Activated T-helper 17 cell treated with anti-CD3 and anti-CD28 coated beads, Interleukin-2, amount 50 U/mL, for 72 hours (primary cell): ENCODE results near the gene NAXD. TPM values are rescaled to one million over a fixed set of nuclear protein-coding genes. Genes with fewer than 3 reads are reported as not detected.
A peak's percentile ranks its signal among the peaks of the same experiment; 100 is the strongest.
"Not testable (repeated sequence)": the region's sequence is repeated elsewhere in the genome, so short reads cannot be mapped to it uniquely, and the experiment has no call there.

Experiments used
- ATAC-seq: fragments of 150-1000 bp; cut with Tn5 transposase; replicated peaks from 2 replicates; pipeline ENCODE4 v1.10.0; 2021; ENCODE audit warnings: mild to moderate bottlenecking, moderate library complexity
- H3K27ac Mint-ChIP-seq: one replicate; pipeline ENCODE4 v1.8.0; 2022; ENCODE audit warnings: mixed read lengths
- H3K27me3 Mint-ChIP-seq: one replicate; pipeline ENCODE4 v1.8.0; 2022; ENCODE audit warnings: mixed read lengths
- H3K36me3 Mint-ChIP-seq: one replicate; pipeline ENCODE4 v1.8.0; 2022; ENCODE audit warnings: low read depth, mild to moderate bottlenecking, mixed read lengths
- H3K4me1 Mint-ChIP-seq: one replicate; pipeline ENCODE4 v1.8.0; 2022; ENCODE audit warnings: mixed read lengths
- H3K4me3 Mint-ChIP-seq: one replicate; pipeline ENCODE4 v1.8.0; 2022; ENCODE audit warnings: mild to moderate bottlenecking, mixed read lengths
- H3K9me3 Mint-ChIP-seq: one replicate; pipeline ENCODE4 v1.8.0; 2022; ENCODE audit warnings: mixed read lengths
- total RNA-seq, 2 donors: library from RNA; stranded (reverse); gene quantifications; one replicate each; pipeline ENCODE4 v1.2.3, GENCODE V29; 2022

NAXD gene
- total RNA-seq, 2 donors from 2014 or later, result 22.7 to 23.8 TPM

GRCh38 chr13:110628952-110629701, 13.8 kb downstream of the NAXD start:
- Mint-ChIP-seq H3K9me3 (no peaks in the 10 kb centered on the region), H3K27ac (peak overlapping the region; percentile 67), H3K27me3 (no peaks in the 10 kb centered on the region), H3K4me1 (peaks cover 16% of the 10 kb centered on the region), H3K36me3 (peaks cover 78% of the 10 kb centered on the region), H3K4me3 (peak overlapping the region; percentile 9)
- no peak for ATAC-seq

DNA sequence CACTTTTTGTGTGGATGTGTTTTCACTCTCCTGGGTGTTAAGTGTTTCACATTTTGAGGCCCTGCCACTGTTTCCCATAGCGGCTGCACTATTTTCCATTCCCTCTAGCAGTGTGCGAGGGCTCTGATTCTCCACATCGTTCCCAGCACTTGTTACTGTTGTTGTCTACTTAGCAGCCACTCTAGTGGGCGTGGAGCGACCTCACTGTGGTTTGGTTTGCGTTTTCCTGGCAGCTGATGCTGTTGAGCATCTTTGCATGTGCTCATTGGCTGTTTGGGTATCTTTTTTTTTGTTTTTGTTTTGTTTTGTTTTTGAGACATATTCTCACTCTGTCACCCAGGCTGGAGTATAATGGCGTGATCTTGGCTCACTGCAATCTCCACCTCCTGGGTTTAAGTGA, 14.4 kb downstream of the NAXD start:
- H3K27ac Mint-ChIP-seq, result peak overlapping the region; percentile 67
- peaks cover 16% of the 10 kb centered on the region for H3K4me1 Mint-ChIP-seq
- peaks cover 77% of the 10 kb centered on the region for H3K36me3 Mint-ChIP-seq
- peak overlapping the region; percentile 9 for H3K4me3 Mint-ChIP-seq
- H3K9me3 Mint-ChIP-seq, result no peaks in the 10 kb centered on the region
- no peaks in the 10 kb centered on the region for H3K27me3 Mint-ChIP-seq
- ATAC-seq, result peak; percentile 70

DNA sequence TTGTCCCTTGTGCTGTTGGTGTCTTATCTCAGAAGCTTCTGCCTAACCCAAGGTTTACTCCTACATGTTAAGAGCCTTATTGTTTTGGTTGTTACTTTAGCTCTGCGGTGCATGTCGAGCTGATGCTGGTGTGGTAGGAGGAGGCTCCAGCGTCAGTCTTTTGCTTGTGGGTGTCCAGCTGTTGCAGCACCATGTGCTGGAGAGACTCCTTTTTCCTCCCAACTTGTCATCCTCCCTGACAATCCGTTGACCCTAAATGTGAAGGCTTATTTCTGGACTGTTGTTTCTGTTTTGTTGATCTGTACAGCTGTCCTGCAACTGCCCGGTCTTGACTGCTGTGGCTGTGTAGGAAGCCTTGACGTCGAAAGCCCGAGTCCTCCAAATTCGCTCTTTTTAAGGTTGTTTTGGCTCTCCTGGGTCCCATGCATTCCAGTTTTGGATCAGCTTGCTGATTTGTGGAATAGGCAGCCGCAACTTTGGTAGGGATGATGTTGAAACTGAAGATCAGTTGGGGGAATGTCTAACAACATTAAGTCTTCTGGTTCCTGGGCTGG, 15.3 kb downstream of the NAXD start:
- ATAC-seq, result no peak
- peaks cover 13% of the 10 kb centered on the region for H3K4me1 Mint-ChIP-seq
- H3K36me3 Mint-ChIP-seq, result peaks cover 79% of the 10 kb centered on the region
- H3K4me3 Mint-ChIP-seq, result no peak overlapping the region
- peak overlapping the region; percentile 33 for H3K27ac Mint-ChIP-seq
- H3K27me3 Mint-ChIP-seq, result no peaks in the 10 kb centered on the region
- no peaks in the 10 kb centered on the region for H3K9me3 Mint-ChIP-seq

GRCh38 chr13:110632255-110632654, 16.9 kb downstream of the NAXD start:
- not testable (repeated sequence) for H3K4me3 Mint-ChIP-seq, ATAC-seq, H3K9me3 Mint-ChIP-seq, H3K27me3 Mint-ChIP-seq, H3K4me1 Mint-ChIP-seq, H3K27ac Mint-ChIP-seq
- peaks cover 81% of the 10 kb centered on the region for H3K36me3 Mint-ChIP-seq

- Mint-ChIP-seq H3K9me3 (no peaks in the 10 kb centered on the region), H3K27ac (no peak overlapping the region), H3K4me3 (no peak overlapping the region), H3K27me3 (no peaks in the 10 kb centered on the region), H3K4me1 (peaks cover 6% of the 10 kb centered on the region), H3K36me3 (peaks cover 76% of the 10 kb centered on the region)
- no peak for ATAC-seq
Measured at GRCh38 chr13:110633776-110634175, 18.4 kb downstream of the NAXD start.

DNA sequence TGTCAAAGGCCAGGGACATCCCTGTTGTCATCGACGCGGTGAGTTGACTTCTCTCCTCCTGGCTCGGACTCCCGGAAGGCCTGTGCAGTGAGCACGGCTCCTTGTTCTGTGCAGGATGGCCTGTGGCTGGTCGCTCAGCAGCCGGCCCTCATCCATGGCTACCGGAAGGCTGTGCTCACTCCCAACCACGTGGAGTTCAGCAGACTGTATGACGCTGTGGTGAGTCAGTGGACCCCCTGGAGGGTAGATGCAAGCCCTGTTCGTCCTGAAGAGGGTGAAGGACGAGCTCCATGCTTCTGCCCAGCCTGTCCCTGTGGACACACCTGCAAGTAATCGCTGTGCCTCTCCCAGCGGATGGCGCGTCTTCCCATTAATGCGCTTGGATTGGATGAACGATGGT, 19.2 kb downstream of the NAXD start:
- H3K4me1 Mint-ChIP-seq, result peaks cover 3% of the 10 kb centered on the region
- H3K4me3 Mint-ChIP-seq, result no peak overlapping the region
- no peak for ATAC-seq
- H3K27ac Mint-ChIP-seq, result no peak overlapping the region
- no peaks in the 10 kb centered on the region for H3K9me3 Mint-ChIP-seq
- peaks cover 76% of the 10 kb centered on the region for H3K36me3 Mint-ChIP-seq
- no peaks in the 10 kb centered on the region for H3K27me3 Mint-ChIP-seq

DNA sequence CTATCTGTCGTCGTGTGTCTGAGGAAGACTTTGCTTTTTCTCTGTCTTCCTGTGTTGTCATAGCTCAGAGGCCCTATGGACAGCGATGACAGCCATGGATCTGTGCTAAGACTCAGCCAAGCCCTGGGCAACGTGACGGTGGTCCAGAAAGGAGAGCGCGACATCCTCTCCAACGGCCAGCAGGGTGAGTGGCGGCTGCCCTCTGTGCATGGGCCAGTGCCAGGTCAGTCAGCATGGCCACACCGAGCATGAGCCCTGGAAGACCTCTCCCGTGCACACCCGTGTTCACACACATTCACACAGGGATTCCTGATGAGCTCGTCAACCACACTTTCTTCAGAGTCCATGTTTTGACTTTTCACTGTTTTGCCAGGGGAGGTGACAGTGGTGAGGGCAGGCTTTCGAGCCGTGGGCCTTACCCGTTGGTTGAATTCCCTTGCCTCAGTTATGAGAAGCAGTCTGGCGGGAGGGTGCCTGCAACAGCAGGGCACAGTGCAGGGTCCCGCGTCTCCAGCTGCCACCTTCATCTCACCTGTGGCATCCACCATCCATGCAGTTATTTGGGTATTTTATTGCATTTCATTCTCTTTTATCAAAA, 20.2 kb downstream of the NAXD start:
- H3K27ac Mint-ChIP-seq, result no peak overlapping the region
- ATAC-seq, result no peak
- H3K4me3 Mint-ChIP-seq, result no peak overlapping the region
- H3K9me3 Mint-ChIP-seq, result no peaks in the 10 kb centered on the region
- peaks cover 79% of the 10 kb centered on the region for H3K36me3 Mint-ChIP-seq
- no peaks in the 10 kb centered on the region for H3K4me1 Mint-ChIP-seq
- H3K27me3 Mint-ChIP-seq, result no peaks in the 10 kb centered on the region

DNA sequence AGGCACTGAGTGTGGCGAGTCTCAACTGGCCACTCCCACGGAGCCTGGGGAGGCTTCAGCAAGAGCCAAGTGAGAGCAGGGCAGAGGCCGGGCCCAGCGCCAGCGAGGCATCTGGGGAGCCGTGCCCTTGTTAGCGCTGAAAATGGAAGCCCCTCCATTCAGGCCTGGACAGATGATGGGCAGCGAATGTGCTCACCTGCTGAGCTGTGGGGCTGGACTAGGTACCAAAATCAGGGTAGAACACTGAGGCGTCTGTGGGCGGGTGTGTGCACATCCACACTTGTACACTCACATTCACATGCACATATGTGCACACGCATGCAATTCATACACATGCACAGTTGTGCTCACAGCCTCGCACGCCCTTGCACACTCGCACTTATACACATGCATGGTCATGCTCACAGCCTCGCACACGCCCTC, 20.7 kb downstream of the NAXD start:
- no peaks in the 10 kb centered on the region for H3K4me1 Mint-ChIP-seq
- H3K9me3 Mint-ChIP-seq, result no peaks in the 10 kb centered on the region
- no peak for ATAC-seq
- H3K27ac Mint-ChIP-seq, result no peak overlapping the region
- no peak overlapping the region for H3K4me3 Mint-ChIP-seq
- H3K27me3 Mint-ChIP-seq, result no peaks in the 10 kb centered on the region
- H3K36me3 Mint-ChIP-seq, result peaks cover 79% of the 10 kb centered on the region

DNA sequence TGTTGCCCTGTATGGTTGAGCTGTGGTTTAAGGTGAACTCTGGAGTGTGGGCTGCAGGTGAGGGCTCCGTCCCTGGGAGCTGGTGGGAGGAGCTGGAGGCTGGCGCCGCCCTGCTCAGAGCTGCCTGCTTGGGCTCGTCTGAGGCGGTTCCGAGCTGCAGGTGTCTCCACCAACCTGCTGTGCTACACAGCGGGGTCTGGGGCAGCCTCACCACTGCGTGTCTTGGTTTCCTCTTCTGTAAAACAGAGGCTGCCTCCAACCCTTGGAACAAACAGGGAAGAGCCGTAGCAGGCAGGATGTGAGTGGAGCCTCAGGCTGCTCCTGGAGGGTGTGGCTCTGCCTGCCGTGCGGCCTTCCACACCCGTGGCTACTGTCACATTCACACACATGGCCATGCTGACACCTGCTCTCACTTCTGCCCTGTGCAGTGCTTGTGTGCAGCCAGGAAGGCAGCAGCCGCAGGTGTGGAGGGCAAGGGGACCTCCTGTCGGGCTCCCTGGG, 21.4 kb downstream of the NAXD start:
- H3K27ac Mint-ChIP-seq, result no peak overlapping the region
- no peak overlapping the region for H3K4me3 Mint-ChIP-seq
- H3K27me3 Mint-ChIP-seq, result no peaks in the 10 kb centered on the region
- no peaks in the 10 kb centered on the region for H3K4me1 Mint-ChIP-seq
- peaks cover 81% of the 10 kb centered on the region for H3K36me3 Mint-ChIP-seq
- ATAC-seq, result no peak
- no peaks in the 10 kb centered on the region for H3K9me3 Mint-ChIP-seq

DNA sequence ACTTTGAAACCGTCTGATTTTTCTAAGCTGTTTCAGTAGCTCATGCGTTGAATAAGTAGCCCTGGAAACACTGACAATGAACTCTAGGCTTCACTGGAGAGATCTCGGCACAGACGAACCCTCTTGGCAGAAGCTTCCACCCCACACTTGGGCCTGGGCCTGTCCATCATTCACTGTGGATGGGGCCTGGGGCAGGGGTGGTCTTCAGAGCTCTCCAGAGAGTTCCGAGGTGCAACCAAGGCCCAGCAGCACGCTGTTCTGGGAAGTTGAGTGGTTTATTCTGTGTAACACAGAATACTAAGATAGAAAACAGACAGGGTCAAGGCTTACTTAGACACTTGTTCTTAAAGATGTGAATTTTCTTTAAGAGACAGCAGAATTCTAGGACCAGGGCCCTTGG, 21.9 kb downstream of the NAXD start:
- Mint-ChIP-seq H3K9me3 (no peaks in the 10 kb centered on the region), H3K27ac (no peak overlapping the region), H3K4me3 (no peak overlapping the region), H3K27me3 (no peaks in the 10 kb centered on the region), H3K36me3 (peaks cover 78% of the 10 kb centered on the region), H3K4me1 (no peaks in the 10 kb centered on the region)
- ATAC-seq, result no peak

- H3K36me3 Mint-ChIP-seq, result peaks cover 80% of the 10 kb centered on the region
- H3K4me1 Mint-ChIP-seq, result no peaks in the 10 kb centered on the region
- no peak overlapping the region for H3K4me3 Mint-ChIP-seq
- H3K9me3 Mint-ChIP-seq, result no peaks in the 10 kb centered on the region
- H3K27ac Mint-ChIP-seq, result no peak overlapping the region
- ATAC-seq, result no peak
- no peaks in the 10 kb centered on the region for H3K27me3 Mint-ChIP-seq
Measured at GRCh38 chr13:110637747-110638146, 22.4 kb downstream of the NAXD start.

GRCh38 chr13:110638257-110638656, 22.9 kb downstream of the NAXD start:
- no peaks in the 10 kb centered on the region for H3K27me3 Mint-ChIP-seq
- no peak overlapping the region for H3K4me3 Mint-ChIP-seq
- no peak for ATAC-seq
- no peak overlapping the region for H3K27ac Mint-ChIP-seq
- no peaks in the 10 kb centered on the region for H3K9me3 Mint-ChIP-seq
- no peaks in the 10 kb centered on the region for H3K4me1 Mint-ChIP-seq
- peaks cover 85% of the 10 kb centered on the region for H3K36me3 Mint-ChIP-seq

DNA sequence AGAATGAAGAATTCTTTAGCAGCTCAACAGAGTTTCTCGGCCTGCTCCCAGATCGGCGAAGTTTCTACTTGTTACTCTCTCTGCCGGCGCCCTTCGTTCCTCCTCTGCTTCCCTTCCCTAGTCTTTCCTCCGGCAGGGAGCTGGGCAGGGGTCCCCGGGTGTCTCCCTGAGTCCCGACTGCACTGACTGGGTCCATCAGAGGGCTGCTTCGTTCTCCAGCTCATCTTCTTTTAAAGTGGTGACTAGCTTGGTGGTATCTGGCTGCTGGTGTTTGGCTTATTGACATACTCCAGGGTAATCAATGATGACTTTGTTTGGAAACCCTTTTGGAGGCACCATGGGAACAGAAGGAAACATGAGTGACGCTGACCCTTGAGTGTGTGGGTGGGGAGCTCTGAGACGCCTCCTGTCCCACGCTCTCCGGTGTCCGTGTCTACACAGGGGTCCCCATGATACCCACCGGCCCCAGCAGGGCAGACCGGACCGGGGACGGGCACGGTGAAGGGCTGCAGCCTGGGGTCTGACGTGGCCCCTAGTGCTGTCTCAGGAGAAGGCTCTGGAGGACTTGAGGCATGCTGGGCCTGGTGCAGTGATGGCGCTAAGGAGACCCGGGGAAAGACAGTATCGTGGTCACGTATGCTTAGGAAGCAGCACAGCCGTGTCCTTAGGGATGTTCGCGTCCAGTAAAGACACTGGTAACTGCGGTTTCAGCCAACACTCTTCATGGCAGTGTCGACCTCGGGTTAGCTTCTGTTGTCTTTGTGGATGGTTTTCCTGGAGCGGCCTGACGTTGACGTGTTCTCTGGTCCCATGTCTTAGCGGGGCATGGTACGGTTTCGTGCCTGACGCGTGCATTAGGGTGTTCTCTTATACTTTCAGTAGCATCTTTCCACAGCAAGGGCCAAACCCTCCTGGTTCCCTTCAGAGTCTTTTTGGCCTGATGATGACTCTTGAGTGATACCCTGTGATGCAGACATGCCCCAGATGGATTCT, 23.8 kb downstream of the NAXD start:
- no peaks in the 10 kb centered on the region for H3K4me1 Mint-ChIP-seq
- no peaks in the 10 kb centered on the region for H3K27me3 Mint-ChIP-seq
- ATAC-seq, result no peak
- H3K9me3 Mint-ChIP-seq, result no peaks in the 10 kb centered on the region
- peak overlapping the region; percentile 61 for H3K27ac Mint-ChIP-seq
- H3K4me3 Mint-ChIP-seq, result no peak overlapping the region
- H3K36me3 Mint-ChIP-seq, result peaks cover 89% of the 10 kb centered on the region

- Mint-ChIP-seq H3K27me3 (no peaks in the 10 kb centered on the region), H3K4me3 (no peak overlapping the region), H3K4me1 (no peaks in the 10 kb centered on the region), H3K36me3 (peaks cover 86% of the 10 kb centered on the region), H3K9me3 (no peaks in the 10 kb centered on the region), H3K27ac (peak overlapping the region; percentile 61)
- ATAC-seq, result no peak
Measured at GRCh38 chr13:110639935-110640334, 24.6 kb downstream of the NAXD start.
